Erythroblast (primary cell): ENCODE measurements around the gene TRAPPC14.

Source experiments
- GATA1 ChIP-seq: IDR thresholded peaks from 2 replicates; pipeline ENCODE4 v1.6.1; 2011; ENCODE audit warnings: low read depth, mild to moderate bottlenecking, control low read depth, low read length, moderate library complexity
- POLR2A ChIP-seq: IDR thresholded peaks from 2 replicates; pipeline ENCODE4 v1.6.1; 2011; ENCODE audit warnings: mild to moderate bottlenecking, low read length

DNA sequence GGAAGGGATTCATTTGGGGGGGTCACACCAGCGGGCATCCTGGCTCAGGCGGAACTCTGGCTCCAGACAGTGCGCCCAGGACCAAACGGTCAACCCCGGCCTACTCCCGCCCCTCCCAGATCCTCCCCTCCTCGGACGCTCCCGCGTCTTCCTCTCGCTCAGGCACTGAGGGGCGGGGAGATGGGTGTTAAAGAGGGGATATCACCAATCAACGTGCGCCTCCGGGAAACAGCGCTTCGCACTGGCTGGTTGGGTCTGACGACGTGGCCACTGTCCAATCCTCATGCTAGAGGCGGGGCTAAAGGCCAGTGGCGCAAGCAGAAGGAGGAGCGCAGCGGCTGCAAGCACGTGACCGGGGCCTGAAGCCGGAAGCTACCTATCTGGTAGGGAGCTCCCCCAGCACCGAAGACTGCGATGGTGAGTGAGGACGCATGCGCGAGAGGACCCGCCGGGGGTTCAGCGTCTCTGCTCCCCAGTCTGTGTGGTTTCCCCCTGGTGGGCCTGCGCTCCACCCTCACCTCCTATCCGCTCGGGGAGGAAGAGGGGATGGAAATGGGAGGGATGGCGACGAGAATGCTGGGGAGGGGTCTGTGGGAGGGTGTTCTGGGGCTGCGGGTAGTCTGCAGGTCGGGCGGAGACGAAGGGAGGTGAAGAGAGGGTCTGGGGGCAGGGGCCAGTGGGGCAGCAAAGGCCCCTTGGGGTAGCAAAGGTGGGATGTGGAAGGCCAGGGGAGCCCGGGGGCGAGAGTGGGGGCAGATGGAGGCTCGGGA, 9.8 kb downstream of the TRAPPC14 start, which contains the start of gene LAMTOR4:
- TF ChIP-seq POLR2A (peak; percentile 85), GATA1 (no peak)
